MCF 10A (cell line): Measurements from ENCODE around the gene PIGU. TPM values are rescaled to one million over a fixed set of nuclear protein-coding genes. Genes with fewer than 3 reads are reported as not detected.
A peak's percentile ranks its signal among the peaks of the same experiment; 100 is the strongest.

ENCODE experiments used
- BruUV-seq: library from RNA; stranded (reverse); fragments of 400-500 nt; replicated peaks from 2 replicates; lab custom pipeline; 2021; lab: Mats Ljungman, UMichigan
- CTCF ChIA-PET: fragments of 300-600 bp; sonication (Branson Sonifier 250); formaldehyde crosslinking; extraction: SDS; loops from one replicate; lab custom pipeline; 2021; ENCODE audit warnings: antibody characterized with exemption, inconsistent platforms; lab: Yijun Ruan, JAX
- POLR2A ChIA-PET: fragments of 300-600, 350-650 bp; sonication (Branson Sonifier 250); formaldehyde crosslinking; extraction: SDS; loops from one replicate; lab custom pipeline; 2020; ENCODE audit warnings: antibody characterized with exemption, inconsistent platforms; lab: Yijun Ruan, JAX
- DNase-seq: peaks from one replicate; pipeline ENCODE4 v3.0.0-alpha.2; 2018; ENCODE audit not compliant: unreplicated experiment
- H3K27ac Mint-ChIP-seq: one replicate; pipeline ENCODE4 v1.8.0; 2022; ENCODE audit warnings: mild to moderate bottlenecking, low read depth, mixed read lengths; ENCODE audit not compliant: unreplicated experiment
- H3K27me3 Mint-ChIP-seq: one replicate; pipeline ENCODE4 v1.8.0; 2022; ENCODE audit warnings: mixed read lengths; ENCODE audit not compliant: insufficient read depth, unreplicated experiment
- H3K36me3 Mint-ChIP-seq: one replicate; pipeline ENCODE4 v1.8.0; 2022; ENCODE audit warnings: mild to moderate bottlenecking, moderate library complexity, mixed read lengths; ENCODE audit not compliant: insufficient read depth, unreplicated experiment
- H3K4me1 Mint-ChIP-seq: one replicate; pipeline ENCODE4 v1.8.0; 2022; ENCODE audit warnings: mixed read lengths; ENCODE audit not compliant: insufficient read depth, unreplicated experiment
- H3K4me3 Mint-ChIP-seq: one replicate; pipeline ENCODE4 v1.8.0; 2022; ENCODE audit warnings: mild to moderate bottlenecking, moderate library complexity, mixed read lengths; ENCODE audit not compliant: unreplicated experiment
- H3K9me3 Mint-ChIP-seq: one replicate; pipeline ENCODE4 v1.8.0; 2022; ENCODE audit warnings: mixed read lengths; ENCODE audit not compliant: unreplicated experiment
- CTCF ChIP-seq: fragments of 200-600 bp; IDR thresholded peaks from one replicate; pipeline ENCODE4 v1.8.0; 2022; ENCODE audit warnings: antibody characterized with exemption, mild to moderate bottlenecking; ENCODE audit not compliant: unreplicated experiment
- intact Hi-C: fragments of 100-400 bp; cut with micrococcal nuclease; formaldehyde crosslinking; loops from 2 replicates; pipeline ENCODE4 v1.14.1; 2022
- total RNA-seq: library from RNA; stranded (reverse); gene quantifications from 2 replicates; pipeline ENCODE4 v1.2.3, GENCODE V29; 2022

Gene PIGU
- total RNA-seq, 1 experiment from 2014 or later = 14.5 TPM

DNA sequence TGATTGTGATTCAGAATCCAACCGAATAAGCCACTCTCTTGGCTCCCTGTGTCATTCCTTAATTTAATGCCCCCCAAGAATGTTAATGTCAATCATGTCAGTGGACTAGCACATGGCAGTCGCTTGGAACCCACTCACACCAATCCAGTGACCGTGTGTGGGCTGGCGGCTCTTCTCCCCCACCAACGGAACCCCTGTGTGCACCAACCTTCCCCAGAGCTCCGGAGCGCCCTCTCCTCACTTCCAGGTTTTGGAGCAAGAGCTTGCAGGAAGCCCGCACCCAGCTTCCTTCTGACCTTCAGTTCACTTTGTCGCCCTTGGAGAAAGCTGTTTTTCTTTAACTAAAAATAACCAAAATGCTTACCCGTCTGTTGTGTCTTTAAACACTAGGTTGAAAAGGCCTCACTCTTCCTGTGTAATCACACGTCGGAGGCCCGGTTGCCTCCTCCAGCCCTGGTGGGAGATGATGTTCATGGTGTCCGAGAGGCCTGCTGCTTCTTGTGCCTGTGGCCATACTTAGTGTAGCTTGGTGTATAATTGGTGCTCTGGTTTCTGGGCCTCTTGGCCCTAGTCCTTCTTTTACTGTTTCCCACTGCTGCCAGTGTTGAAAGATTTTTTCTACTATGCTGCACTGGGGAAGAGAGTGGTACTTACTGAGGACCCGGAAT, 136.2 kb downstream of the PIGU start:
- H3K36me3 Mint-ChIP-seq = peaks cover 68% of the 10 kb centered on the region
- no peak overlapping the region for H3K27ac Mint-ChIP-seq
- intact Hi-C loops = no loop called here
- H3K9me3 Mint-ChIP-seq = no peaks in the 10 kb centered on the region
- POLR2A ChIA-PET = interaction anchor here (0.7 to 0.8 kb wide), 2 partner anchors 25 to 336 kb away, joined by 3 read pairs; partner anchors contain the start of gene ACSS2
- TF ChIP-seq CTCF = no peak
- DNase-seq = no peak
- no TSS peak for BruUV-seq
- no peaks in the 10 kb centered on the region for H3K4me1 Mint-ChIP-seq
- CTCF ChIA-PET = interaction anchor here (0.9 to 3.4 kb wide), 3 partner anchors 10 to 228 kb away, joined by 3 to 19 read pairs (median 14); no protein-coding TSS in a partner anchor
- no peaks in the 10 kb centered on the region for H3K27me3 Mint-ChIP-seq
- no peak overlapping the region for H3K4me3 Mint-ChIP-seq

GRCh38 chr20:34539756-34540155, 137.1 kb downstream of the PIGU start:
- Mint-ChIP-seq H3K27me3 (no peaks in the 10 kb centered on the region), H3K9me3 (no peaks in the 10 kb centered on the region), H3K4me3 (no peak overlapping the region), H3K27ac (no peak overlapping the region), H3K36me3 (peaks cover 73% of the 10 kb centered on the region), H3K4me1 (no peaks in the 10 kb centered on the region)
- ChIA-PET POLR2A (no interaction called here), CTCF (interaction anchor here (0.6 to 3.4 kb wide), 14 partner anchors 9 to 1337 kb away, joined by 3 to 19 read pairs (median 4); partner anchors contain the start of gene DYNLRB1)
- no TSS peak for BruUV-seq
- intact Hi-C loops = no loop called here
- TF ChIP-seq CTCF = no peak
- no peak for DNase-seq

DNA sequence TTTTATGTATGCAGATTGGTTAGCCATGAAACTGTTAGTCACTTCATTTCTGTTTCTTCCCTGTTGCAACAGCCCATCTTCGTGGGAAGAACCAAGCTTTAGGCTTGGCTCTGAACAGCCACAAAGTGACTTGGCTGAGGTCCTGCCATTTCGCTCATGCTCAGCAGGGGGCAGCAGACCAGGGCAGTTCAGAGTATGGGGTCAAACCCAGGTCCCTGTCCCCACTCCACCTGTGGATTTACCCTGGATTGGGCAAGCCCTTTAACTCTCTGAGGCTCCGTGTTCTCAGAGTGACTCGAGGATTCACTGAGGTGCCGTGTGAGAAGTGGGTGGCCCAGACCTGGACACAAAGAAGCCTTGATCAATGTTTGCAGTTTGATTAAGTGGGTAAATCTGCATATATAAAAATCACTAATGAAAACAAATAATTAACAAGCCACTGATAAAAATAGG, 138.2 kb downstream of the PIGU start:
- Mint-ChIP-seq H3K4me3 (no peak overlapping the region), H3K9me3 (no peaks in the 10 kb centered on the region), H3K4me1 (no peaks in the 10 kb centered on the region), H3K36me3 (peaks cover 84% of the 10 kb centered on the region), H3K27ac (no peak overlapping the region), H3K27me3 (no peaks in the 10 kb centered on the region)
- TF ChIP-seq CTCF = peak; percentile 75
- POLR2A ChIA-PET = interaction anchor here (0.6 to 1.4 kb wide), 2 partner anchors 23 to 24 kb away, joined by 3 to 9 read pairs; partner anchors contain the start of gene DYNLRB1
- intact Hi-C loops = loop anchor here (1.0 kb wide), 1 partner anchor 231 kb away; no protein-coding TSS in a partner anchor
- DNase-seq = peak; percentile 62
- CTCF ChIA-PET = interaction anchor here (0.6 to 3.4 kb wide), 22 partner anchors 8 to 900 kb away, joined by 3 to 19 read pairs (median 4); no protein-coding TSS in a partner anchor
- no TSS peak for BruUV-seq

DNA sequence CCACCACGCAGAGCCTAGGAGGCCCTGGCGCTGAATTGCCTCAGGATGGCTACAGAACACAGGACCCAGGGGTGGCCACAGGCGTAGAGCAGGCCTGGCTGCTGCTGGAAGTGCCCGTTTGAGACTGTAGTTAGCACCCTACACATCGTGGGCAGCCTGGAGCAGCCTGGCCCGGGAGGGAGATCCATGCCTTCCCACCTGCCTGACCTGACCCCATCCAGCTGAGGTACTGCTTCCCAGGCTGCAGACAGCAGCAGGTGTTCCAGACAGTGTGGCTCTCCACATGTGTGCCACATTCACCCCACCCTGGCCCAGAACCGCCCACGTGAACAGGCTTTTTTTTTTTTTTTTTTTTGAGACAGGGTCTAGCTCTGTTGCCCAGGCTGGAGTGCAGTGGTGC, 139.2 kb downstream of the PIGU start:
- no peaks in the 10 kb centered on the region for H3K27me3 Mint-ChIP-seq
- no peak for TF ChIP-seq CTCF
- POLR2A ChIA-PET = interaction anchor here (1.4 kb wide), 1 partner anchor 22 kb away, joined by 9 read pairs; the partner anchor contains the start of gene DYNLRB1
- no TSS peak for BruUV-seq
- no peaks in the 10 kb centered on the region for H3K4me1 Mint-ChIP-seq
- CTCF ChIA-PET = interaction anchor here (0.6 to 2.7 kb wide), 17 partner anchors 10 to 286 kb away, joined by 3 to 16 read pairs (median 4); no protein-coding TSS in a partner anchor
- H3K4me3 Mint-ChIP-seq = no peak overlapping the region
- DNase-seq = no peak
- H3K27ac Mint-ChIP-seq = no peak overlapping the region
- peaks cover 80% of the 10 kb centered on the region for H3K36me3 Mint-ChIP-seq
- intact Hi-C loops = loop anchor here (1.0 kb wide), 1 partner anchor 232 kb away; no protein-coding TSS in a partner anchor
- H3K9me3 Mint-ChIP-seq = no peaks in the 10 kb centered on the region
